COR-L47 (cell line): ENCODE measurements around the gene NCKAP5L.
A peak's percentile ranks its signal among the peaks of the same experiment; 100 is the strongest.
"Not testable (repeated sequence)": the region's sequence is repeated elsewhere in the genome, so short reads cannot be mapped to it uniquely, and the experiment has no call there.

Source experiments
- DNase-seq: peaks from one replicate; lab custom pipeline; 2025; lab: John Stamatoyannopoulos, UW

The NCKAP5L gene

GRCh38 chr12:49800421-49801140 lies 27.6 kb downstream of the NCKAP5L start:
- DNase-seq, result no peak

- no peak for DNase-seq
Measured at GRCh38 chr12:49798934-49799333, 29.3 kb downstream of the NCKAP5L start.

- DNase-seq, result no peak
Measured at GRCh38 chr12:49798248-49798647, 30.0 kb downstream of the NCKAP5L start.

GRCh38 chr12:49797449-49797776 lies 30.8 kb downstream of the NCKAP5L start:
- DNase-seq, result no peak

- DNase-seq, result no peak
Measured at GRCh38 chr12:49796606-49797448, 31.4 kb downstream of the NCKAP5L start.

GRCh38 chr12:49796155-49796554 lies 32.1 kb downstream of the NCKAP5L start:
- no peak for DNase-seq

- DNase-seq, result no peak
Measured at GRCh38 chr12:49795654-49796105, 32.5 kb downstream of the NCKAP5L start.

- DNase-seq, result no peak
Measured at GRCh38 chr12:49794811-49795653, 33.2 kb downstream of the NCKAP5L start.

- no peak for DNase-seq
Measured at GRCh38 chr12:49794021-49794420, 34.2 kb downstream of the NCKAP5L start.

GRCh38 chr12:49793620-49794019 lies 34.6 kb downstream of the NCKAP5L start:
- DNase-seq, result no peak

GRCh38 chr12:49792976-49793580 lies 35.1 kb downstream of the NCKAP5L start:
- DNase-seq, result no peak

GRCh38 chr12:49792181-49792970 lies 35.8 kb downstream of the NCKAP5L start:
- no peak for DNase-seq

- DNase-seq, result no peak
Measured at GRCh38 chr12:49791700-49792099, 36.5 kb downstream of the NCKAP5L start.

- DNase-seq, result no peak
Measured at GRCh38 chr12:49790741-49791555, 37.3 kb downstream of the NCKAP5L start.

- peak; percentile 24 for DNase-seq
Measured at GRCh38 chr12:49789992-49790391, 38.2 kb downstream of the NCKAP5L start.

- DNase-seq, result no peak
Measured at GRCh38 chr12:49787672-49788071, 40.5 kb downstream of the NCKAP5L start.

GRCh38 chr12:49784756-49785409 lies 43.3 kb downstream of the NCKAP5L start:
- no peak for DNase-seq

- DNase-seq, result no peak
Measured at GRCh38 chr12:49783917-49784676, 44.1 kb downstream of the NCKAP5L start.

GRCh38 chr12:49780914-49781313 lies 47.3 kb downstream of the NCKAP5L start:
- not testable (repeated sequence) for DNase-seq
